ENCODE data around the gene HINFP. TPM values are rescaled to one million over a fixed set of nuclear protein-coding genes. Genes with fewer than 3 reads are reported as not detected.

Gene HINFP
- total and polyA plus RNA-seq, 9 of the 15 experiments (the other 6 are each of a cell fraction or from before 2014, with no cell fraction given) = 13.8 to 34.1 (median 22.5) TPM

- TF ChIP-seq CHD7 (IDR thresholded peaks at IDR 0.05; ENCODE audit: low read depth, low read length) (no peak), RAD21 (CRISPR knock-in tag; conservative IDR thresholded peaks at IDR 0.05 in 1 of 2, IDR thresholded peaks at IDR 0.05 in 1 of 2) (no peak), STAG1 (CRISPR knock-in tag; IDR thresholded peaks at IDR 0.05; ENCODE audit: borderline replicate concordance) (no peak), TAF7 (tag; IDR thresholded peaks at IDR 0.05) (peak; percentile 56), MXD1 (CRISPR knock-in tag; IDR thresholded peaks at IDR 0.05; ENCODE audit: borderline replicate concordance, poor library complexity, severe bottlenecking) (peak; percentile 96), TOE1 (IDR thresholded peaks at IDR 0.05; ENCODE audit: borderline replicate concordance) (peak; percentile 90), TOE1 (CRISPR knock-in tag; IDR thresholded peaks at IDR 0.05; ENCODE audit: borderline replicate concordance, low read depth) (no peak), CXXC5 (CRISPR knock-in tag; IDR thresholded peaks at IDR 0.05) (peak; percentile 70), CREB3L1 (IDR thresholded peaks at IDR 0.05; ENCODE audit: borderline replicate concordance, low read depth) (peak; percentile 98), ELF4 (CRISPR knock-in tag; IDR thresholded peaks at IDR 0.05) (peak; percentile 70; the same call in 1 of the 2 replicates)
- TF ChIP-seq, protein P1, sequence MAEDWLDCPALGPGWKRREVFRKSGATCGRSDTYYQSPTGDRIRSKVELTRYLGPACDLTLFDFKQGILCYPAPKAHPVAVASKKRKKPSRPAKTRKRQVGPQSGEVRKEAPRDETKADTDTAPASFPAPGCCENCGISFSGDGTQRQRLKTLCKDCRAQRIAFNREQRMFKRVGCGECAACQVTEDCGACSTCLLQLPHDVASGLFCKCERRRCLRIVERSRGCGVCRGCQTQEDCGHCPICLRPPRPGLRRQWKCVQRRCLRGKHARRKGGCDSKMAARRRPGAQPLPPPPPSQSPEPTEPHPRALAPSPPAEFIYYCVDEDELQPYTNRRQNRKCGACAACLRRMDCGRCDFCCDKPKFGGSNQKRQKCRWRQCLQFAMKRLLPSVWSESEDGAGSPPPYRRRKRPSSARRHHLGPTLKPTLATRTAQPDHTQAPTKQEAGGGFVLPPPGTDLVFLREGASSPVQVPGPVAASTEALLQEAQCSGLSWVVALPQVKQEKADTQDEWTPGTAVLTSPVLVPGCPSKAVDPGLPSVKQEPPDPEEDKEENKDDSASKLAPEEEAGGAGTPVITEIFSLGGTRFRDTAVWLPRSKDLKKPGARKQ (CRISPR knock-in tag; IDR thresholded peaks at IDR 0.05) = no peak
These were observed 19.5 kb upstream of the HINFP start, which contains the start of gene DPAGT1 (continued) for GRCh38 chr11:119101759-119102423.
